Measurements from ENCODE around the gene ZSWIM8.
A peak's percentile ranks its signal among the peaks of the same experiment; 100 is the strongest.
"Not testable (repeated sequence)": the region's sequence is repeated elsewhere in the genome, so short reads cannot be mapped to it uniquely, and the experiment has no call there.

ZSWIM8 gene

DNA sequence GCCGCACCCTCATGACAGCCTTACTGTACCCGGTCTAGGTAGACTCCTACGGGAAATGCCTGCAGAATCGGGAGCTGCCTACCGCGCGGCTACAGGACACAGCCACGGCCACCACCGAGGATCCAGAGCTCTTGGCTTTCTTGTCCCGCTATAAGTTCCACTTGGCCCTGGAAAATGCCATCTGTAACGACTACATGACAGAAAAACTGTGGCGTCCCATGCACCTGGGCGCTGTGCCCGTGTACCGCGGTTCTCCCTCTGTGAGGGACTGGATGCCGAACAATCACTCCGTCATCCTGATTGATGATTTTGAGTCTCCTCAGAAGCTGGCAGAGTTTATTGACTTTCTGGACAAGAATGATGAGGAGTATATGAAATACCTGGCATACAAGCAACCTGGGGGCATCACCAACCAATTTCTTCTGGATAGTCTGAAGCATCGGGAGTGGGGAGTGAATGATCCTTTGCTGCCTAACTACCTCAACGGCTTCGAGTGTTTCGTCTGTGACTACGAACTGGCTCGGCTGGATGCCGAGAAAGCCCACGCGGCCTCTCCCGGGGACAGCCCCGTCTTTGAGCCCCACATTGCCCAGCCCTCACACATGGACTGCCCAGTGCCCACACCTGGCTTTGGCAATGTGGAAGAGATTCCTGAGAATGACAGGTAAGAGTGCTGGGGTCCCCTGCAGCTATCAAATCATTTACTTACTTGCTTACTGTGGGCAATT, 12.1 kb upstream of the ZSWIM8 start:
- no peak for DNase-seq

DNA sequence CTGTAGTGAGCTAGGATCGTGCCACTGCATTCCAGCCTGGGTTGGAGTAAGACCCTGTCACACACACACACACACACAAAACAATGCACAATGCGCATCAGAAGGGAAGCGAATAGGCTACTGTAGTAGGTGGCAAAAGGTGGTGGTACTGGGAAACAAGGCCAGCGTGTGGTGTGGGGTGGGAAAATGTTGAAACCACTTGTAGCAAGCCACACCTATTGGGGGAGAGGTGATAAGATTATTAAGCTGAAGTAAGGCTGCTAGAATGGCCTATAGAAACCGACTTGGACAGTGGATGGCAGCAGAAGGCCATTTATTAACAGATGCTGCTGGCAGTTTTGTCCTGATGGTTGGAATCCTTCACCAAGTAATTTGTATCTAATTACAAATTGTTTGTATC, 10.8 kb upstream of the ZSWIM8 start:
- no peak for DNase-seq

DNA sequence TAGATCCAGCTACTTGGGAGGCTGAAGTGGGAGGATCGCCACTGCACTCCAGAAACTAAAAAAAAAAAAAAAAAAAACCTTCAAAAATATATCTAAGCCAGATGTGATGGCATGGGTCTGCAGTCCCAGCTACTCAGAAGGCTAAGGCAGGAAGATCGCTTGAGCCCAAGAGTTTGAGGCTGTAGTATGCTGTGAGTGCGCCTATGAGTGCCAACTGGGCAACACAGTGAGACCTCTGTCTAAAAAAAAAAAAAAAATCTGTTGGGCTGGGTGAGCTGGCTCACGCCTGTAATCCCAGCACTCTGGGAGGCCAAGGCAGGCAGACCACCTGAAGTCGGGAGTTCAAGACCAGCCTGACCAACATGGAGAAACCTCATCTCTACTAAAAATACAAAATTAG, 6.4 kb upstream of the ZSWIM8 start:
- no peak for DNase-seq

DNA sequence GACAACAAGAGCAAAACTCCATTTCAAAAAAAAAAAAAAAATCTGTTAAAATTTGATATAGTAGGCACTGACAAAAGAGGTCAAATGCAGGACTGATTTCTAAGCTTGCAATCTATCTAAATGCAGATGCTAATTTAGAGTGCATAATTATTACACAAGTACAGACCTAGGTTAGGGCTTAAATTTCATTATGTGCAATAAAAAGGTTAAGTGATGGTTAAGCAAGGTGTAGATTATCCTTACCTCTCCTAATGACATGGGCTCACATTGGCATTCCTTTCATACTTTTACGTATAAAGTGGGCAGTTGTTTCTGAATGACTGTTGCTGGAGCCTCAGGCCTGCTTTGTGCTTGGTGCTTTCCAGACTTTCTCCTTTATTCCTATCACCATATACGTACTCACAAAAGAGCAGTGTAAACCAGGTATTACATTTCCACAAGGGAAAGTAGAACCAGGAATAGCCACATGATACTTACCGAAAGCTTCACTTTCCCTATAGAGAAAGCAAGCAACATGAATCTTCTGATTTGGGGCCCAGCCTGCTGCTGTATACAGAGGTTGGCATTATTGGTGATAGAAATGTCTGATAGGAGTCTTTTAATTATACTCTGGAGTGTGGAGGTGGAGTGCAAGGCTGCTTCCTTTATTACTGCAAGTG, 5.7 kb upstream of the ZSWIM8 start:
- DNase-seq, result no peak

DNA sequence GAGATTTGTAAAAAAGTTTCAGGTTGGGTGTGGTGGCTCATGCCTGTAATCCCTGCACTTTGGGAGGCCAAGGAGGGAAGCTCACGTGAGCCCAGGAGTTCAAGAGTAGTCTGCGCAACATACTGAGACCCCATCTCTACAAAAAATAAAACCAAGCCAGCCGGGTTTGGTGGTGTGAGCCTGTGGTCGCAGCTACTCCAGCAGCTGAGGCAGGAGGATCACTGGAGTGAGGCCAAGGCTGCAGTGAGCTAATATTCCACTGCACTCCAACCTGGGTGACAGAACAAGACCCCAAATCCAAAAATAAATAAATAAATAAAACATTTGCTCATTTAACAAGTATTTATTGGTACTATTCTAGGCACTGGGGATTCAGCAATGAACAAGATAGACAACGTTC, 5.1 kb upstream of the ZSWIM8 start:
- no peak for DNase-seq

DNA sequence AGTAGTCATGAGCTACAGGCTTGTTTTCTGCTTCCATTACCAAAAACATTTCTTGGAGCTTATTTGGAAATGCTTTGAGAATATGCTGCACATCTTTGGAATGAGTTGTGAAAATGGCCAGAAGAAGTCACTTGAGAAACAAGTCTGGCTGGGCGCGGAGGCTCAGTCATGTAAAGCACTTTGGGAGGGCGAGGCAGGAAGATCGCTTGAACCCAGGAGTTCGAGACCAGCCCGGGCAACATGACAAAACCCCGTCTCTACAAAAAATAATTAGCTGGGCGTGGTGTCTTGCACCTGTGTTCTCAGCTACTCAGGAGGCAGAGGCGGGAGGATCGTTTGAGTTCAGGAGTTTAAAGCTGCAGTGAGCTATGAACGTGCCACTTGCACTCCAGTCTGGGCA, 4.4 kb upstream of the ZSWIM8 start:
- DNase-seq, result no peak

DNA sequence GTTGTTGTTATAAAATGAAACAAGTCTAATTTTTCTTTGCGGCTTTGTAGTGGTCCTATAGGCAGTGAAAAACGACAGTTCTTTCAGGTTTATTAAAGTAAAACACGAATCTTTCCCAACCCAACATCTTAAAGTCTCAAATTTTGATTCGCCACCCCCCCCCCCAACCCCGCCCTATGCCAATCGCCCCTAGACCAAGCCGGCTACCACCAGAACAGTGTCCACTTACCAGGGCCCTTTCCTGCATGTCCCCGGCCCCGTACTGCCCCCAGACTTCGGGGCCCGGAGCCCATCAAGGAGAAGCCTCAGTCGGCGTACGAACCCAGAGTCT, 3.9 kb upstream of the ZSWIM8 start:
- DNase-seq, result no peak

DNA sequence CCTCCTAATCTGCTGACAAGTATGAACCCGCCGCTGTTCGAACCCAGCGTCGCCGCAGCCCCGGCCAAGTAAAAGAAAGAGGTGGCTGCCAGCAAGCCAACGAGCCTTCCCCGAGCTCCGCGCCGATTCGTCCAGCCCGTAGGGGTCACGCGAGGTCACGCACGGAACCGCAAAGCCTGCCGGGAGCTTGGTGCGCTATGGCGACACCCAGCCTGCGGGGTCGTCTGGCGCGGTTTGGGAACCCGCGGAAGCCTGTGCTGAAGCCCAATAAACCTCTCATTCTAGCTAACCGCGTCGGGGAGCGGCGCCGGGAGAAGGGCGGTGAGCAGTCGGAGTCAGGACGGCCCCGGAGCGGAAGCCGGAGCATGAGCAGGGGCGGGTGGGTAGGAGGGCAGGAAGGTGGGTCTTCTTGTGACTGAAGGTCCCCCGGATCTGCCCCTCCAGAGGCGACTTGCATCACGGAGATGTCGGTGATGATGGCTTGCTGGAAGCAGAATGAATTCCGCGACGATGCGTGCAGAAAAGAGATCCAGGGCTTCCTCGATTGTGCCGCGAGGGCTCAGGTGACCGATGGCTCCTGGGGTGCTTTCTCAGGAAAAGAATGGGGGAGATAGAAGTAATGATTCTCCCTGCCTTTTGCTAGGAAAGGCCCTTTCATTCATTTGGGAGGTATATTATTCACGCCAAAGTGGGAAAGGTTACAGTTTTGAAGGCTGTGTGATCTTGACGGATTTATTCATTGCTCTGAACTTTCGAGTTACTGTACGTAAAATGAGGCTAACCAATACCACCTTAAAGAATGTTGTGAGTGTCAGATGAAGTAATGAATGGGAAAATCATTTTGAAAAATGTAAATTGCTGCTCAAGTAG, 3.3 kb upstream of the ZSWIM8 start, which contains the start of gene CHCHD1:
Gene CHCHD1, plus strand, starts transcription at position 170 of the 870 bp plus-strand sequence. Its CDS starts 28 bp downstream, at position 198.
- peak; percentile 89 for DNase-seq

DNA sequence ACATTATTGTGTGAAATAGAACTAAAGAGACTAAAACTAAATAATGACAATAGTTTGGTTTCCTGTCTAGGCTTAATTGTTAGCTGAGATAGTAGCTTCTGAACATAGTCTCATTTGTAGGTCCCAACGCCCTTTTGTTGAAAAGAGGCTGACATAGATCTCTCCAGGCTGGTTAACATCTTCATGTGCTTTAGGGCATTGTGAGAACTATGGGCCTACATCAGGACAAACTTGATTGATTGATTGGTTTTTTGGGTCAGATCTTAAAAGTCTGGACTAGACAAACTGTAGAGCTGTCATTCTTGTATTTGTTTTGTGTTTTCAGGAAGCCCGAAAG, 2.7 kb upstream of the ZSWIM8 start:
- no peak for DNase-seq

DNA sequence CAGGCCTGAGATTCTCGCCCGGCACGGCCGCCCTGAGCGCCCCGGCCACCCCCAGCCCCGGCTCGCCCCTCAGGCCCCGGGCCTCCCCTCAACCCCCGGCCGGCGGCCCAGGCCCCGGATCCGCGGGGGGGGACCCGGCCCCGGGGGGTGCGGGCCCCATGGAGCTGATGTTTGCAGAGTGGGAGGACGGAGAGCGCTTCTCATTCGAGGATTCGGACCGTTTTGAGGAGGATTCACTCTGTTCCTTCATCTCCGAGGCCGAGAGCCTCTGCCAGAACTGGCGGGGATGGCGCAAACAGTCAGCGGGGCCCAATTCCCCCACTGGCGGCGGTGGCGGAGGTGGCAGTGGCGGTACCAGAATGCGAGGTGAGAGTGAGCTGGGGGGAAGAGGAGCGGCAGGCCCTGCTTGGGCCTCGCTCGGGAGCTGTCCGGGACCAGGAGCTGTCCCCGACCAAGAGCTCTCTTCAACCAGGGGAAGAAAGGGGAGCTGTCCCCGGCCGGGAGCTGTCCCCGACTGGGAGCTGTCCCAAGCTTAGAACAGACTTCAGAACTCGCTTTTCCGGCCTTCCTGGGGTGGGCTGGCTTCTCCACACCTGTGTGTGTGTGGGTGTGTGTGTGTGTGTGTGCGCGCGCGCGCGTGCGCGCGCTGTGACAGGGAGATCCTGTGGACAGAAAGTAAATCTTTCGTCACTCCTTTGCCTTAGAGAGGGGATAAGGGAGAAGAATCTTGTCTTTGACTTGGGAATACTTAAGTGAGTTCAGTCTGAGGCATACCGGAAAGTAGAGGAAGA, 510 bp downstream of the ZSWIM8 start:
- DNase-seq, result peak; percentile 37

DNA sequence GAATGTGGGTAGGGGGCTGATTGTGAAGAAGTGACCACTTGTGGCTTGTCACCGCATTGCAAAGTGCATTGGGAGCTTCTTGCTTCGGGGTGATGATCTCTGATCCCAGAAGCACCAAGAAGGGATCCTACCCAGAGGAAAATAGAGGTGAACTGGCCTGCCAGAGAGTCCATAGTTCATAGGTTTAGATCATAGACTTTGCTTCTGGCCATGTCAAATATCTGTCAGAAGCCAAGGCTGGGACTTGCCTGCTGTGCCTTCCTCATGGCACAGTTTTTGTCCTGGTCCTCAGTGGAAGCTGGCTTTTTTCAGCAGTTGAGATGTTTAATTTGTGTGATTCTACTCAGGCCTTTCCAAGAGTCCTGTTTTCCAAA, 1.1 kb downstream of the ZSWIM8 start:
- DNase-seq, result no peak

DNA sequence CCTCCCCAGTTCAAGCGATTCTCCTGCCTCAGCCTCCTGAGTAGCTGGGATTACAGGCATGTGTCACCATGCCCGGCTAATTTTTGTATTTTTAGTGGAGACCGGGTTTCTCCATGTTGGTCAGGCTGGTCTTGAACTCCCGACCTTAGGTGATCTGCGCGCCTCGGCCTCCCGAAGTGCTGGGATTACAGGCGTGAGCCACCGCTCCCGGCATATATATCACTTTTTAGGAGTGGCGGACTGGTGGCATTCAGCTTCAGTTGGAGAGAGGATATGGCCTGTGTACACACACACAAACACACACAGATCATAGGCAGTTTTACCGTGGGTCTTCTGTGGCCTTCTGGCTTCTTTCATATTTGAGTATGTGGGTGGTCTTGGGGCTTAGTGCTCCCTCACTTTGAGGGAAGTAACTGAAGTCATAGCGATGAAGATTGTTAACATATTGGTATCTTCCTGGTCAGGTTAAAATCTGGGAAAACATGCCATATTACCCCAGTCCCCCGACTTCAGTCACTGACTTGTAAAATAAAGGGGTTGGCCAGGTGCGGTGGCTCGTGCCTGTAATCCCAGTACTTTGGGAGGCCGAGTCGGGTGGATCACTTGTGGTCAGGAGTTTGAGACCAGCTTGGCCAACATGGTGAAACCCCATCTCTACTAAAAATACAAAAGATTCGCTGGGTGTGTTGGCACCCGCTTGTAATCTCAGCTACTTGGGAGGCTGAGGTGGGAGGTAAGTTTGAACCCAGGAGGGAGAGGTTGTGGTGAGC, 1.8 kb downstream of the ZSWIM8 start:
- DNase-seq, result not testable (repeated sequence)

DNA sequence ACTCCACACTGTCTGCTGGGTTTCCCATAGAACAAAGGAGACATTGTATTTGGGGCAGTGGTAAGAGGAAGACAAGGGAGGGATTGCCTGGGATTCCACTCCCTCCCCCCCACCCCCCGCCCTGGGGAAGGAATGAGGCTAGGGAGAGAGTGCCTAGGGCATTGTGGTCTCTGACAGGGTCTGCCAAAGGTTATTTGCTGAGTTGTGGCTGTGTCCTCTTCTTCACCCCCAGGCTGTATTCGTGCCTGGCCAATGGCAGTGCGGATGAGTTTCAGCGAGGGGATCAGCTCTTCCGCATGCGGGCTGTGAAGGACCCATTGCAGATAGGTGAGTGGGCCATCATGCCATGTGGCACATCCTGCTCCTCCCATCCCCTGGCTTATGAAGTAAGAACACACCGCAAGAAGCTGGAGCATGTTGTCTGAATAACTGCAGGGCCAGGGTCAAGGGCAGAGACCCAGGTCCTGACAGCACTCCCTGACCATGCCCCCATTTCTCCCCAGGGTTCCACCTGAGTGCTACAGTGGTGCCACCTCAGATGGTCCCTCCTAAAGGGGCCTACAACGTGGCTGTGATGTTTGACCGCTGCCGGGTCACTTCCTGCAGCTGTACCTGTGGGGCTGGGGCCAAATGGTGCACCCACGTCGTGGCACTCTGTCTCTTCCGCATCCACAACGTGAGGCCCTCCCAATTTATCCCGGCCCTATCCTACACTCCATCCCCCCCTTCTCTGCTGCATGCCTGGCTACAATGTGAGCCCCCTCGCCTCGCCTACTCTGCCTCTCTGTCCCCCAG, 3.7 kb downstream of the ZSWIM8 start:
- DNase-seq, result no peak

DNA sequence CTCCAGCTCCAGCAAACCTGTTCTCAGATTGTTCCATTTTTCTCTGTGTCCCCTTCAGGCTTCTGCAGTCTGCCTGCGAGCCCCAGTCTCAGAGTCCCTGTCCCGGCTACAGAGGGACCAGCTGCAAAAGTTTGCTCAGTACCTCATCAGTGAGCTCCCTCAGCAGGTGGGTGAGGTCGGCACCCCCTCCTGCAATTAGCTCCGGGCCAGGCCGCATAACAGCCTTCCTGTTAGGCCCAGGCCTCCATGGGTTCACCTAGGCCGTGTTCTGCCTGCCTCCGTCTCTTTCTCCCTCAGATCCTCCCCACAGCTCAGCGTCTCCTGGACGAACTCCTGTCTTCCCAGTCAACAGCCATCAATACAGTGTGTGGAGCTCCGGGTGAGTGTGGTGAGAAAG, 4.3 kb downstream of the ZSWIM8 start:
- DNase-seq, result no peak

DNA sequence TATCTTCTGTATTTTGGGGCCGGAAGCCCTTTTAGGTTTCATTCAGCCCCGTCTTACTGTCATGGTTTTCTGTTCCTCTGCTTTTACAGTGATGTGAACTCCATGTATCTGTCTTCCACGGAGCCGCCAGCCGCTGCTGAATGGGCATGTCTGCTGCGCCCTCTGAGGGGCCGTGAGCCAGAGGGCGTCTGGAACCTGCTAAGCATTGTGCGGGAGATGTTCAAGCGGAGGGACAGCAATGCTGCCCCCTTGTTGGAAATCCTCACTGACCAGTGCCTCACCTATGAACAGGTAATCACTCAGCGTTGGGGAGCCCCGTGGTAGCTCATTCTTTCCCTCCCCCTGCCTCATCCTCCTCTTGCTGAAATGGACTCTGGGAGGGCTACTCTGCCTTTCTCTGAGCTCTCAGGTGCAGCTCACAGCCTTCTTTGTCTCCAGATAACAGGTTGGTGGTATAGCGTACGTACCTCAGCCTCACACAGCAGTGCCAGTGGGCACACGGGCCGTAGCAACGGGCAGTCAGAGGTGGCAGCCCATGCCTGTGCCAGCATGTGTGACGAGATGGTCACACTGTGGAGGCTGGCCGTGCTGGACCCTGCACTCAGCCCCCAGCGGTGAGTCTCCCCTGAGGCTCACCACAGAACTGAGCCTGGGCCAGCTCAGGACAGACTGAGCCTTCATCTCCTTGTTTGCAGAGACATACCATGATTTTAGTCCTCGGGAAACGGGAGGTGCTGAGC, 5.7 kb downstream of the ZSWIM8 start:
- no peak for DNase-seq

DNA sequence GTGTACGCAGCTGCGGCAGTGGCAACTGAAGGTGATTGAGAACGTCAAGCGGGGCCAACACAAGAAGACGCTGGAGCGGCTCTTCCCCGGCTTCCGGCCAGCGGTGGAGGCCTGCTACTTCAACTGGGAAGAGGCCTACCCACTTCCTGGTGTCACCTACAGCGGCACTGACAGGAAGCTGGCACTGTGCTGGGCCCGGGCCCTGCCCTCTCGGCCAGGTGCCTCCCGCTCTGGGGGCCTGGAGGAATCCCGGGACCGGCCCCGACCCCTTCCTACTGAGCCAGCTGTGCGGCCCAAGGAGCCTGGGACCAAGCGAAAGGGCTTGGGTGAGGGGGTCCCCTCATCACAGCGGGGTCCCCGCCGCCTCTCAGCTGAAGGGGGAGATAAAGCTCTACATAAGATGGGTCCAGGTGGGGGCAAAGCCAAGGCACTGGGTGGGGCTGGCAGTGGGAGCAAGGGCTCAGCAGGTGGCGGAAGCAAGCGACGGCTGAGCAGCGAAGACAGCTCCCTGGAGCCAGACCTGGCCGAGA, 6.5 kb downstream of the ZSWIM8 start:
- no peak for DNase-seq

DNA sequence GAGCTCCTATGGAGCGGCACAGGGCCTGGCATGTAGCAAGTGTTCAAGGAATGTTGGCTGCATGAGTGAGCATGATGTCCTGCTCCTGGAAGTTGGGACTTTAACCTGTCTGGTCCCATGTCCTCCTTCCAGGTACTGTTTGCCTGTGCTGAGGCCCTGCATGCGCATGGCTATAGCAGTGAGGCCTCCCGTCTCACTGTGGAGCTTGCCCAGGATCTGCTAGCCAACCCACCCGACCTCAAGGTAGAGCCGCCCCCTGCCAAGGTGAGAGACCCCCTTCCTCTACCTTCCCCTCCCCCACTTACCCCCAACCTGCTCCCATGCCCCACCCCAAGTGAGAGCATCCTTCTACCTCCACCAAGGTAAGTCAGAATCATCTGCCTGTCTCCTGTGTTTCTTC, 8.1 kb downstream of the ZSWIM8 start:
- DNase-seq, result no peak

DNA sequence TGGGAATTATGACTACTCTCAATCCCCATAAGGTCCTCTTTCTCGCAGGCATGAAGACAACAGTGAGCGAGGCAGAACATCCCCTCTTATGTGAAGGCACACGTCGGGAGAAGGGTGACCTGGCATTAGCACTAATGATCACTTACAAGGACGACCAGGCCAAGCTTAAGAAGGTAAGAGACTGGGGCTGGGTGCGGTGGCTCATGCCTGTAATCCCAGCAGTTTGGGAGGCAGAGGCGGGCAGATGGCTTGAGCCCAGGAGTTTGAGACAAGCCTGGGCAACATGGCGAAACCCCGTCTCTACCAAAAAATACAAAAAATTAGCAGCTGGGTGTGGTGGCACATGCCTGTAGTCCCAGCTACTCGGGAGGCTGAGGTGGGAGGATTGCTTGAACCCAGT, 10.1 kb downstream of the ZSWIM8 start:
- DNase-seq, result not testable (repeated sequence)

DNA sequence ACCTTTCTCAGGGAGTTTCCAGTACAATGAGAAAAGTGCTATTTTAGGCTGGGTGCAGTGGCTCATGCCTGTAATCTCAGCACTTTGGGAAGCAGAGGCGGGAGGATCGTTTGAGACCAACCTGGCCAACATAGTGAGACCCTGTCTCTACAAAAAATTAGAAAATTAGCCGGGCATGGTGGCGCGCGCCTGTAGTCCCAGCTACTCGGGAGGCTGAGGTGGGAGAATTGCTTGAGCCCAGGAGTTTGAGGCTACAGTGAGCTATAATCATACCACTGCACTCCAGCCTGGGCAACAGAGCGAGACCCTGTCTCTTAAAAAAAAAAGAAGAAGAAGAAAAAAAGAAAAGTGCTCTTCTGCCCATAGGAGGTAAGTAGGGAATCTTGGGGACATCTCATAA, 10.6 kb downstream of the ZSWIM8 start:
- DNase-seq, result not testable (repeated sequence)

DNA sequence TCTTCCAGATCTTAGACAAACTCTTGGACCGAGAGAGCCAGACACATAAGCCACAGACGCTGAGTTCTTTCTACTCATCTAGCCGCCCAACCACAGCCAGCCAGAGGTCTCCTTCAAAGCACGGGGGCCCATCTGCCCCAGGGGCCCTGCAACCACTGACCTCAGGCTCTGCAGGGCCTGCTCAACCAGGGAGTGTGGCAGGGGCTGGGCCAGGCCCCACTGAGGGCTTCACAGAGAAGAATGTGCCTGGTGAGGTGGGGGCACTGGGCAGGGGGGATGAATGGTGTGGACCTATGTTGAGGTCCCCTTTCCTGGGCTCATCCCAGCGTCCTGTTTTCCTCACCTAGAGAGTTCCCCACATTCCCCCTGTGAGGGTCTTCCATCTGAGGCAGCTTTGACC, 11.4 kb downstream of the ZSWIM8 start:
- no peak for DNase-seq

Data from activated CD4-positive, alpha-beta T cell treated with anti-CD3 and anti-CD28 coated beads, Interleukin-2, amount 50 U/mL, for 1 hour (primary cell).